Activated CD4-positive, alpha-beta T cell treated with anti-CD3 and anti-CD28 coated beads, Interleukin-2, amount 50 U/mL, for 1 hour (primary cell): ENCODE results near the gene AURKA.
"Not testable (repeated sequence)": the region's sequence is repeated elsewhere in the genome, so short reads cannot be mapped to it uniquely, and the experiment has no call there.

Experiments
- DNase-seq: peaks from one replicate; pipeline ENCODE4 v3.0.0-alpha.2; 2020

Gene AURKA

DNA sequence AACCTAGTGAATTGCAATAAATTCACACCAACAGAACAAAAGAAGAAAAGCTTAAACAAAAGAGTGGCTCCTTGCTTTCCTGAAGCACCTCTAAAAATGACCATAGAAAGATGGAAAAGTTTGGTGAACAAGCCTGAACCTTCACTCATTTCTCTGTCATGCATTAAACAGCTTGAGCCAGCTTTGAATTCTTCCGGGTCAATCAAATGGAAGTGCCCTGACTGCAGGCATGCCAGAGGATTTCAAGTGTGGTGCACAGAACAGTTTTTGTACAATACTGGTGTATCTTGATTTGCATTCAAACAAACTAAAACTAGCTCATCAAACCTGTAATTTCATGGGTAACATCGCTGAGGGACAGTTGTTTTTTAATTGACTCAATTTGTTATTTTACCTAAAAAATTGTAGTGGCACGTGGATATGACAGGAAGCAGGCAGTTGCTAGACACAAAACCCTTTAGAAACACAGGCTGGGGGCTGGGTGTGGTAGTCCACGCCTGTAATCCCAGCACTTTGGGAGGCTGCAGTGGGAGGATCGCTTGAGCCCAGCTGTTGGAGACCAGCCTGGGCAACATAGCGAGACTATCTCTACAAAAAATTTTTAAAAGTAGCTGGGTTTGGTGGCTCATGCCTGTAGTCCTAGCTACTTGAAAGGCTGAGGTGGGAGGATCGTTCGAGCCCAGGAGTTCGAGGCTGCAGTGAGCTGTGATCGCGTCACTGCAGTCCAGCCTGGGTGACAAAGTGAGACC, 29.1 kb upstream of the AURKA start:
- DNase-seq = no peak

- no peak for DNase-seq
Measured at GRCh38 chr20:56420028-56420427, 28.0 kb upstream of the AURKA start.

DNA sequence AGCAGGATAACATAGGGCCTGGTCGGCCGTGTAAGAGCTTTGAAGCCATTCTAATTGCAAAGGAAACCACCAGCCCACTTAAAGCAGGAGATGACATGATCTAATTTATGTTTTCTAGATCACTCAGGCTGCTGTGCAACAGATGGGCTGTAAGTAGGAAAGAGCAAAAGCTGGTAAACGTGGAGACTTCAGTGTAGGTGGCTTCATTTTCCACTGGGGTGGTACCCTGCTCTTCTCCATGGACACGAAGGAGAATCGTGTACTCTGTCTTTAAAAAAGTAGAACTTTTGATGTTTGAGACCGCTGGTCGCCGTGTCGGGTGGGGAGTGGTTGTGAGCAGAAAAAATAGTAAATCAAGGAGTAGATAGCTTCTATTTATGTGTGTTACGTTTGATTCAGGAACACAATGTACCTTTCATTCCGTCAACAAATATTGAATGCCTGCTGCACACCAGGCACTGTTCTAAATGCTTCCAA, 26.4 kb upstream of the AURKA start:
- DNase-seq = no peak

GRCh38 chr20:56417911-56418310, 25.9 kb upstream of the AURKA start:
- DNase-seq = no peak

GRCh38 chr20:56417402-56417801, 25.4 kb upstream of the AURKA start:
- DNase-seq = no peak

GRCh38 chr20:56414842-56415765, 23.1 kb upstream of the AURKA start:
- peak; percentile 34 for DNase-seq

- no peak for DNase-seq
Measured at GRCh38 chr20:56412949-56413348, 20.9 kb upstream of the AURKA start.

GRCh38 chr20:56412473-56412790, 20.4 kb upstream of the AURKA start:
- DNase-seq = no peak

DNA sequence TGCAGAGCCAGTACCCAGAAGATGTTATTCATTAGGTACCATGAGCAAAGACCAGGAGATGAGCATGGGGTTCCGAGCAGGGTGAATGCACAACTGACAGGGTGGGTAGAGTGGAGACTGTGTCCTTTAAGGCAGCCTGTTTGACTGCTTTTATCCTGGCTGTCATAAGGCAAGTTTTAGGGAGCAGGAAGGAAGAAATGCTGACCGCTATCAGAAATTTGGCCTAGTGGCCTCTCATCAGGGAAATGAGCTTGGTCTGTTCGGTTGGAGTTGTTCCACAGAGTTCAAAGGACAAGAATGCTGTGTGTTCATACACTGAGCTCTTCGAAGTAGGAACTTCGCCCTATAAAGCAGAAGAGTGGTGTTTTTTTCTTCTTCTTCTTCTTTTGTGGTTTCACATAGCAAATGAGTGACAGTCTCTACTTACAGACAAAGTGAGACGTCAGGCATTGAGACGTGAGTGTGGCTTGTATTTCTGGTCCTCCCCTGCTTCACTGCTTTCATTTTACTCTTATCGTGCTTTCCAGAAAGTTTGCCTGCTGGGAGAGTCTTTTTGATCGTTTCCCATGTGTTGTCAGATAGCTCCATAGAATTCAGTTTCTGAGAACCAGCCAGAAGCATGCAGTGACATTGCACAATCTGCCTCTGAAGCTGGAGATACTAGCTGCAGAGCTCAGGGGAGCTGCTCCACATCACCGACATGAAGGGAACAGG, 19.9 kb upstream of the AURKA start, which contains the start of gene CASS4:
Gene CASS4, plus strand, starts transcription at position 502 of the 714 bp plus-strand sequence. Its CDS starts 199 bp downstream, at position 701.
- DNase-seq = no peak

- DNase-seq = not testable (repeated sequence)
Measured at GRCh38 chr20:56411287-56411686, 19.3 kb upstream of the AURKA start.

- DNase-seq = no peak
Measured at GRCh38 chr20:56409956-56410355, 17.9 kb upstream of the AURKA start.

DNA sequence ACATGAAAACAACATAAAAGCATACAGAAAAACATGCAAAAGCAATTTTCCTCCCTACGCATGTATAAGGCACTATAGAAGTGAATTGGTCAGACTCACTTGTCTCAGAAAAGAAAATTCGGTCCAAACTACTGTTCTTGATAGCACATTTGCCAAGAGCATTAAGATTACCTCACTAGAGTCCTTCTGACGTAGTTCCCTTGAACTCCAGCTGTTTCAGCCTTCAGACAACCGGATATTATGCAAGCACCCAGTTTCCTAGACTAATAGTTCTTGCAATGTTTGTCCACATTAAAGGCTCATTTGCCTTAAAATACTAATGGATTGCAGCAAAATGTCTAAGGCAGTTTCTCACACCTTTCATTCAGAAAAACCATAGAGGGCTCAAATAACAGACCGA, 17.5 kb upstream of the AURKA start:
- no peak for DNase-seq

DNA sequence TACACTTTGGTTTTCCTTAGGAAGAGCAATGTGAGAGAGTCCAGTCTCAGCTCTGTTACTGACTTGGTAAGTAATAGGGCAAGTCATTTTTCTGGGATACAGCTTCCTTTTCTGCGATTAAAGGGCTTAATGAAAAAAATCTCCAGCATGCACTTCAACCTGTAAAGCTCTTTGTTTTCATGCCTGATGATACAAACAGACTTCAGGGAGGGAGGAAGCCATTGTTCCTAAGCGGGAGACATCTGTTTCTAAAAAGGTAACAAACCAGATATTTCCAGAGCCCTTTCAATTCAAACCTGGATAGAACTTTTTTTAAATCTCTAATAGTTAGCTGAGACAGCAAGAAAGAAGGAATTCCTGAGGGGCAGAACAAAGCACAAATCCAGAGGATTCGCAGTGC, 14.9 kb upstream of the AURKA start:
- no peak for DNase-seq

- not testable (repeated sequence) for DNase-seq
Measured at GRCh38 chr20:56405356-56405755, 13.3 kb upstream of the AURKA start.

DNA sequence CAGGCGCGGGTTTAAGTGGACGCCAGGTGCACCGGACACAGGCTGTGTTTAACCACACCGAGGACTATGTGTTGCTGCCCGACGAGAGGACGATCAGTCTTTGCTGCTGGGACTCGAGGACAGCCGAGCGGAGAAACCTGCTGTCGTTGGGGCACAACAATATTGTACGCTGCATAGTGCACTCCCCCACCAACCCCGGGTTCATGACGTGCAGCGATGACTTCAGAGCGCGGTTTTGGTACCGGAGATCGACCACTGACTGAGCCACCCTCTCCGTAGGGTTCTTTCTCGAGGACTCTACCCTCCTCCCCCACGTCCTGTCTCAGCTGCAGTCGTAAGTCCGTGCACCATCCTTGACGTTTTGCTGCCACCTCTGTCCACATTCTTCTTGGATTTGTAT, 11.4 kb upstream of the AURKA start:
- no peak for DNase-seq

GRCh38 chr20:56400001-56400640, 8.1 kb upstream of the AURKA start:
- peak; percentile 61 for DNase-seq

DNA sequence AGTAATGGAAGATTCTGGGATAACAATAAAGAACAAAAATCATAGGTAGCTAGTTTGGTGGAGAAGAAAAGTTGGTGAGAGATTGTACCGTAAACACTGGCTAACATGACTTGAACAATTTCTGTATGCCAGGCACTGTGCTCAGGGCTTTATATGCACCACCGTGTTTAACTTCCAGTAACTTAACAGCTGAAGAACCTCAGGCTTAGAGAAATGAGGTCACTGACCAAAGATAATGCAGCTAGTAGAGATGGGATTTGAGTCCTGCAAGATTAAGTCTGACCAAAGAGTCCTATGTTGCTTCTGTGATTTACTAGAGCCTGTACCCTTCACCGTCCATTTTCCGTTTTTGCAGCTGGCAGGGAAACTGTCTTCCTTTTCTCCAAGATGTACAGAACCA, 3.2 kb upstream of the AURKA start:
- DNase-seq = no peak

GRCh38 chr20:56393653-56394052, 1.6 kb upstream of the AURKA start:
- no peak for DNase-seq

DNA sequence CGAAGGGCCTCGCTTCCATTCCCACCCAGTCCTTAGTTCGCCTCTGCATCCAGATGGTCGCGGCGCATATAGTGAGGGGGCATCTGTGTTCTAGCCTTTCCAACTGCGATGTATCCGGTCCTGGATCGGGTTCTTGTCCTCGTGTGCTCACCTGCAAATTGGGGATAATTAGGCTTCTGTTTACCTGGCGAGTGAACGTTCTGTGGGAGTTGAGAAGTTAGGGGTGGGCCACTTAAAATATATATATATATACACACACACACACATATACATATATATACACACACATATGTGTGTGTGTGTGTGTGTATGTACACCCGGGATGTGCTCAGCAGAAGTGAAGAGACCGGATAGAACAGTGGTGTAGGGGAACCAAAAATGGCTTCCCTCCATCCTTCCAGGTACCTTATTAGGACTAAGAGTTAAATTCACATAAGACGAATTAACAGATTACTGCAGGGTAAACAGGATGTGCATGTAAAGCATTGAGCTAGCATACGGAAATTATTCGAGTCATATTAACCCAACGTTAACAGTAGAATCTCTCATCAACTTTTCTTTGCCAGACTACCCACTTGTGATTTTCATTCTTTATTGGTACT, 967 bp upstream of the AURKA start:
- DNase-seq = no peak

DNA sequence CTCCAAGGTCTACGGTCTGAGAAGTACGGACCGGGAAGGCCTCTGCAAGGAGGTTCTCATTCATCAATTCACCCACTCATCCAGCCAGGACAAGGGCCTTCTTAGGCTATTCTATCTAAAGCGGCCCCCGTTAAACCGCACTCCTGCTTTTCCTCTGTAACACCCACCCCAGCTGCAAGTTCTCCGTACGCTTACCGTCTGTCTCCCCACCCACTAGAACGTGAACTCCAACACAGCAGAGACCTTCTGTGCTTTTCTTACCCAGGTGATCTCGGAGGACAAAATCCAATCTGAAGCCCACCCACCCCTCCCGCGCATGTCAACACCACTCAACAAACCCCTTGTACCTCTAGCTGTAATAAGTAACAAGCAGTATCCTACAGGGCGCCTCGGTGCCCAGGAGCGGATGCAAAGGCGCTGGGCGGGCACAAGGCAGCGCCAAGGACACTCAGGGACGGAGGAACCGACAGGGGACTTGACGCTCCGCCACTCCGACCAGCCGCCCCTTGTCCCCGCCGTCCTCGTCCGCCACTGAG, 351 bp downstream of the AURKA start:
- no peak for DNase-seq

- DNase-seq = no peak
Measured at GRCh38 chr20:56391037-56391436, 978 bp downstream of the AURKA start.

GRCh38 chr20:56390396-56390795, 1.6 kb downstream of the AURKA start:
- DNase-seq = not testable (repeated sequence)
